Stimulated activated CD4-positive, alpha-beta T cell treated with anti-CD3 and anti-CD28 coated beads, Interleukin-4, amount 100 ng/mL, for 1 hour (primary cell): ENCODE results near the gene COL24A1.
"Not testable (repeated sequence)": the region's sequence is repeated elsewhere in the genome, so short reads cannot be mapped to it uniquely, and the experiment has no call there.

Experiments used
- DNase-seq: peaks from one replicate; pipeline ENCODE4 v3.0.0-alpha.2; 2020

COL24A1 gene

GRCh38 chr1:85867189-85867588, 289.4 kb downstream of the COL24A1 start:
- DNase-seq = no peak

DNA sequence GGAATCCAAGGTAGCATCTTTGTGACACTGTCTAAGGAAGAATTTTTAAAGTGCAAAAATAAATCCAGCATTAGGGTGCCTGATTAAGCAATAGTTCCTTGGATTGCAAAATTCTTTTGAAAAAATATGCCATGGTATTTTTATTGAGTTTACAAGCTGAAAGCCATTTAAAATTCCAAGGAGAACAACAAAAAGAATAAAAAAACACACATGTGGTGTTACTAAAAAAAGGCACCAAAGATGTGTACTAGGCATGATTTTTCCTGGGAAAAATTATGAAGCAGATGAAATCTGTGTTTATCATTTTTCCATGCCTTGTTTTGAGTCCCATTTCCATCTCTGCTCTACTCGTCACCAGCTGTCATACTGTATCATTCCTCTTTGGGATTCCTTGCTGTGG, 291.4 kb downstream of the COL24A1 start:
- no peak for DNase-seq

DNA sequence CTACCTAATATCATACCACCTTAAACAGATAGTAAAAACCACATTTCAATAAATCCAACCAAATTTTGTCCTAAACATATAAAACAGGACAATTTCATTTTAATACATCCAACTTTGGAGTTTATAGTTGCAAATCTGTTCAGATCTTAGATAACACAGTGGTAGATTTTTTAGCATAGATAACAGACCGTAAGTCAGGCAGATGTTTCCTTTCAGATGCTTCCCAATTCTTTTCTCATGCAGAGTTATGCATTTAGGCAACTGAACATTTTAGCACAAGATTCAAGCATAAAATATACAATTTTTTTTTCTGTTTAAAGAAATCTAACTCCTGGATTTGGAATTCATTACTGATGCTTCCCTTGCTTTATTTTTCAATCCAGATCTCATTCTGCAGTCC, 291.8 kb downstream of the COL24A1 start:
- no peak for DNase-seq

DNA sequence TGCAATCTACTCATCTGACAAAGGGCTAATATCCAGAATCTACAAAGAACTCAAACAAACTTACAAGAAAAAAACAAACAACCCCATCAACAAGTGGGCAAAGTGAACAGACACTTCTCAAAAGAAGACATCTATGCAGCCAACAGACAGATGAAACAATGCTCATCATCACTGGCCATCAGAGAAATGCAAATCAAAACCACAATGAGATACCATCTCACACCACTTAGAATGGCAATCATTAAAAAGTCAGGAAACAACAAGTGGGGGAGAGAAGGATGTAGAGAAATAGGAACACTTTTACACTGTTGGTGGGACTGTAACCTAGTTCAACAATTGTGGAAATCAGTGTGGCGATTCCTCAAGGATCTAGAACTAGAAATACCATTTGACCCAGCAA, 292.9 kb downstream of the COL24A1 start:
- not testable (repeated sequence) for DNase-seq

GRCh38 chr1:85862456-85862855, 294.1 kb downstream of the COL24A1 start:
- no peak for DNase-seq

- no peak for DNase-seq
Observed at GRCh38 chr1:85857991-85858390, 298.6 kb downstream of the COL24A1 start.

GRCh38 chr1:85850238-85850637, 306.3 kb downstream of the COL24A1 start:
- DNase-seq = no peak

GRCh38 chr1:85849660-85850059, 306.9 kb downstream of the COL24A1 start:
- no peak for DNase-seq

DNA sequence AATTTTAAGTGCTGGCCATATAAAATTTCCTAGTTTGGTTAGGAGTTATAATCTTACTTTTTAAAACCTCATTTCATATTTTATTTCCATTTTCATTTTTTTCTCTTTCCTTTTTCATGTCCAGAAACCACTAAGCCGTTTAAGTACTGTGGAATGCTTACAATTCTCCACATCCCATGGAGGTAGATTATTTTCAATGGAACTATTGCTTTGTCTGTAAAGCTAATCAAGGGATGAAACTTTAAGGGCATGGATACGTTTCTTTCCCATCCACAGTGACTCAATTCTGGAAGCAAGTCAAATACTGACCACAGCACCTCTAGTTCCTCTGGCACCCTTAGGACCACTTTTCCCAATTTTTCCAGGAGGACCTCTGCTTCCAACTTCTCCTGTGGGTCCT, 309.2 kb downstream of the COL24A1 start:
- no peak for DNase-seq

DNA sequence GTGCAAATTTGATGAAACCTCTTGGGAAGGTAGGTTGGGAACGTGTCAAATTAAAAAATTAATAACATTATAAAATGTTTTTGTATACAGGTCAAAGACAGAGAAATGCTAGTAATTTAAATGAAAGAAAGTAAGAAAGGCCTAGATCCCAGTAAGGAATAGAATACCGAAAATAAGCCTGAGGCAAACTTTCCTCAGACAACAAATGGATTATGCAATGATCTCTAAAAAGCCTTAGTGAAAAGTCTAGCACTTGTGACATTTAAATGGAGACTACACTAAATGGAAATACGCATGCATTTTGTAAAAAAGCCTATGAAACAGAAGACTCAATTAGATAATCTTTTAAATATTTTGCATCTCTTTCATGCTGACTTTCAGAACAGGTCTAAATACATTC, 309.9 kb downstream of the COL24A1 start:
- DNase-seq = no peak

DNA sequence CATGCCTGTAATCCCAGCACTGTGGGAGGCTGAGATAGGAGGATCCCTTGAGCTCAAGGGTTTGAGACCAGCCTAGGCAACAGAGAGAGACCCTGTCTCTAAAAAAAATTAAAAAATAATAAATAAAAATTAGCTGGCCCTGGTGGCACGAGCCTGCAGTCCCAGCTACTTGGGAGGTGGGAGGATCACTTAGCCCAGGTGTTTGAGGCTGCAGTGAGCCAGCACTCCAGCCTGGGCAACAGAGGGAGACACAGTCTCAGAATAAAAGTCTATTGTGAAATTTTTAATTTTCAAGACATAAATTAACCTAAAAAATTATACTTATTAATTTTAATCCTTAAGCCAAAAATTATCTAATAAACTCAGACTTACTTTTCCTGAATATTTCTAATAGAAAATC, 317.1 kb downstream of the COL24A1 start:
- no peak for DNase-seq

DNA sequence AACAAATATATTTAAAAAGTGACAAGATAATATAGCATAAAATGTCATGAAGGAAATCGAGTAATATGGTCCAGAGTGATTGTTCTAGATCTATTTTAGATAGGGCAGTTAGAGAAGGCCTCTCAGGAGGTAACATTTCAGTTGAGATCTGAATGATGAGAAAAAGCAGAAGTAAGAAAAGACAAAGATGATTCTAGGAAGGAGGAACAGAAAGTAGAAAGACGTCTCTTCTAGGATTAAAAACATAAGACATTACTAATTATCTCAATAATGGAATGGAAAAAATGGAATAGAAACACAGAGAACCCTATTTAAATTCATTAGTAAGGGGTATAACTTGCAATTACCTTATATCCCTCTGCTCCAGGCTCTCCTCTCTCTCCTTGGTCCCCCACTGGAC, 318.3 kb downstream of the COL24A1 start:
- no peak for DNase-seq

- no peak for DNase-seq
Observed at GRCh38 chr1:85836736-85837135, 319.8 kb downstream of the COL24A1 start.

- not testable (repeated sequence) for DNase-seq
Observed at GRCh38 chr1:85833165-85833564, 323.4 kb downstream of the COL24A1 start.

DNA sequence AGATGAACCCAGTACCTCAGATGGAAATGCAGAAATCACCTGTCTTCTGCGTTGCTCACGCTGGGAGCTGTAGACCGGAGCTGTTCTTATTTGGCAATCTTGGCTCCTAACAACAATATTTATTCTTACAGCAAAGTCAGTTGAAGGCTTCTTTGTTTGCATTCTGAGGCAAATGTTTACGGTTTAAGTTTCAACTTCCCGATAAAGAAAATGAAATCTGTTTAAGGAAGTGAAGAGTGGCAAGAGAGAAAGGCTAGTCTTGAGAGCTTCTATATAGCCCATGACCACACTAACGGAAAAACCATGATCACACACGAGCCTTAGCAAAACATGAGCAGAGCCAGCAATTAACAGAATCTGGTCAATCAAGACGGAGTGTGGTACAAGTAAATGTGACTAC, 325.7 kb downstream of the COL24A1 start:
- DNase-seq = no peak

DNA sequence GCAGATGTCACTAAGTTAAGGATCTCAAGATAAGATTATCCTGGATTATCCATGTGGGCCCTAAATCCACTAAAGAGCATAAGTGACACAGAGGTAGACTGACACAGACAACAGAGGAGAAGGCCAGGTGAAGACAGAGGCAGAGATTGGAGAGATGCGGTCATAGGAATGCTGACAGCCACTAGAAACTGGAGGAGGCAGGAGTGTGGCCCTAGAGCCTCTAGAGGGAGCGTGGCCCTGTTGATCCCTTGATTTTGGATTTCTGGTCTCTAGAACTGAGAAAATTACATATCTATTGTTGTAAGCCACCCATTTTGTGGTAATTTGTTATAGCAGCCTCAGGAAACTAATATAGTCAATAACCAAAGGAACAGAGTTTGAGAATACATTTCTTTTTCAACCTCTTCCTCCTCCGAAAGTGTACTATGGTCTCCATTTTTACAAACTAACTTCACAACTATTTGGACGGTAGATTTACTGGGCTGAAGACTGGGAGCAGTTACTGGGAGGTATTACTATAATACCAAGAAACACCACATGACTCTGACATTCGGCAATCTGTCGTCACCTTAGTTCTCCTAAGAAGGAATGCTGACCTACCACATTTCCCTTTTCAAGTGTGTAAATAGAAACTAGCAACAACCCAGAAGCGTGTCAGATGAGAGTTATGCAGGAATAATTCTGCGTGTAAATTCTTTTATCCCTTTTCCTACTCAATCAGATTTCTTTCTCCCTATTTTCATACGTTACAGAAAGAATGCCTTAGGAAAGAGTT, 332.3 kb downstream of the COL24A1 start:
- DNase-seq = no peak

- no peak for DNase-seq
Observed at GRCh38 chr1:85822696-85823095, 333.9 kb downstream of the COL24A1 start.

DNA sequence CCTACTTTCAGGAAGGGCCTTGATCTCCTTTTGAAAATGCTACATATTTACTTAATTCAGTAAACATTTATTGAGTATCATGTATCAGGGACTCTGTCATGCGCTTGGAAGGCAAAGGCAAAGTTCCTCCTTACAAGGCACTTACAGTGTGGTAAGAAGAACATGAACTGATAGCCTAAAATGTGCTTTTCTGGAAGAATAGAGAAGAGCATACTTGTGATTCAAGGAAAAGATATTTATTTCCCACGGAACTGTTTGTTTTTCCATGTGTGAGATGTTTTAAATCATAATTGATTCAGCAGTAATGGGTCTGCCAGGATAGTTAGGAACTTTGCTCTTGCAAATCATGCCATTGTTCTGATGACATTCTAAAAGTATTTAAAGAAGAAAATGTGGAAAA, 338.2 kb downstream of the COL24A1 start:
- DNase-seq = no peak

GRCh38 chr1:85816606-85817005, 340.0 kb downstream of the COL24A1 start:
- no peak for DNase-seq

DNA sequence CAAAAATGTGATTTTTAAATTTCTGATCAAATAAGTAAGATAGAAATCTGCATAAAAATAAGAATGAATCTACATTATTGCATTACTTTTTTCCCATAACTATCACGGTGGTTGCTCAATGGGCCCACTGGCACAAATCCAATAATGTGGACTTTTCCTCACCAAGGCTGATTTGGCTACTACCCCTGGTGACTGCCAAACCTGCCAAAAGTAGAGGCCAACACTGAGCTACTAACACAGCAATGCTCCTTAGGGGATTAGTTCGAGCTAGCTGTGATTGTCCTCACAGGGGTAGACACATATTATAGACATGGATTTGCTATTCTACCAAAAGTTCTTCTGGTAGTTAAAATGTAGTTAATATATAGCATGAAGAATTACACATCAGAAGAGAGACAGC, 340.7 kb downstream of the COL24A1 start:
- no peak for DNase-seq

- no peak for DNase-seq
Observed at GRCh38 chr1:85806236-85806965, 350.2 kb downstream of the COL24A1 start.

DNA sequence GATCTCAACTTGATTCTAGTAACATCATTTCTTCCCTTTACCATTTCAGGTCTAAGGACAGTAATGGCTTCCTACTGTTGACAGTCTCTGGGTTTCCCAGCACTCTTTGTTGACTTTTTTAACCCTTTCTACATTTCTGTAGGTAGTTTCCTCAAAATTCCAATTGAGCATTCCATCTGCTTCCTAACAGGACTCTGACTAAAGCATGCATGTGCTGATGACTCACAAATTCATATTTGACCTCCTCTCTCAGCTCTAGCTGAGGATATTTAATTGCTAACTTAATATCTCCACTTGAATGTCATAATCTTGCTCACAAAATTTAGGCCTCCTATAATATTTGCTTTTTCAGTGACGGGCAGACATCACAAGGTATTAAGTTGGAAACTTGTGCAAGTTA, 355.1 kb downstream of the COL24A1 start:
- no peak for DNase-seq

- DNase-seq = no peak
Observed at GRCh38 chr1:85799737-85800136, 356.8 kb downstream of the COL24A1 start.

GRCh38 chr1:85798419-85798818, 358.2 kb downstream of the COL24A1 start:
- no peak for DNase-seq

DNA sequence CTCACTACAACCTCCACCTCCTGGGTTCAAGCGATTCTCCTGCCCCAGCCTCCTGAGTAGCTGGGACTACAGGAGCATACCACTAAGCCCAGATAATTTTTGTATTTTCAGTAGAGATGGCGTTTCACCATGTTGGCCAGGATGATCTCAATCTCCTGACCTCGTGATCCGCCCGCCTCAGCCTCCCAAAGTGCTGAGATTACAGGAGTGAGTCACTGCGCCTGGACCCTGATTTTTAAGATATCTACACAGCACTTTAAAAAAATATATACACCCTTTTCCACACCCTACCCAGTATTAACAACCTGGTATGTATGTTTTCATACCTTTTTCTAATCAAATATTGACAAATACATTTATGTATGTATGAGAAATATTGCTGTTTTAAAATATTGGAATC, 379.6 kb downstream of the COL24A1 start:
- DNase-seq = not testable (repeated sequence)
